GM13976 (cell line): ENCODE results near the gene DHRS11.

ENCODE experiments used
- DNase-seq: peaks from one replicate; pipeline ENCODE4 v3.0.0; 2012; ENCODE audit warnings: low spot score
- in situ Hi-C: fragments of 300-500 bp; cut with MboI; formaldehyde crosslinking; loops from one replicate; pipeline ENCODE4 v1.12.0; 2022; ENCODE audit warnings: low sequenced_read_pairs, mixed read lengths, inconsistent platforms; ENCODE audit not compliant: unreplicated experiment
- TF ChIP-seq, protein P1 (sequence below): IDR thresholded peaks from 2 replicates; pipeline ENCODE4 v1.5.1; 2012; ENCODE audit warnings: borderline replicate concordance, mild to moderate bottlenecking; ENCODE audit not compliant: insufficient read depth; ENCODE audit errors: extremely low read depth, missing control alignments, control extremely low read depth

DHRS11 gene

GRCh38 chr17:36608280-36608679 lies 16.6 kb downstream of the DHRS11 start:
- in situ Hi-C loops, result loop anchor here (25.0 kb wide), 1 partner anchor 629 kb away; no protein-coding TSS in a partner anchor
- TF ChIP-seq, protein P1, sequence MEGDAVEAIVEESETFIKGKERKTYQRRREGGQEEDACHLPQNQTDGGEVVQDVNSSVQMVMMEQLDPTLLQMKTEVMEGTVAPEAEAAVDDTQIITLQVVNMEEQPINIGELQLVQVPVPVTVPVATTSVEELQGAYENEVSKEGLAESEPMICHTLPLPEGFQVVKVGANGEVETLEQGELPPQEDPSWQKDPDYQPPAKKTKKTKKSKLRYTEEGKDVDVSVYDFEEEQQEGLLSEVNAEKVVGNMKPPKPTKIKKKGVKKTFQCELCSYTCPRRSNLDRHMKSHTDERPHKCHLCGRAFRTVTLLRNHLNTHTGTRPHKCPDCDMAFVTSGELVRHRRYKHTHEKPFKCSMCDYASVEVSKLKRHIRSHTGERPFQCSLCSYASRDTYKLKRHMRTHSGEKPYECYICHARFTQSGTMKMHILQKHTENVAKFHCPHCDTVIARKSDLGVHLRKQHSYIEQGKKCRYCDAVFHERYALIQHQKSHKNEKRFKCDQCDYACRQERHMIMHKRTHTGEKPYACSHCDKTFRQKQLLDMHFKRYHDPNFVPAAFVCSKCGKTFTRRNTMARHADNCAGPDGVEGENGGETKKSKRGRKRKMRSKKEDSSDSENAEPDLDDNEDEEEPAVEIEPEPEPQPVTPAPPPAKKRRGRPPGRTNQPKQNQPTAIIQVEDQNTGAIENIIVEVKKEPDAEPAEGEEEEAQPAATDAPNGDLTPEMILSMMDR, result no peak
- DNase-seq, result no peak

DNA sequence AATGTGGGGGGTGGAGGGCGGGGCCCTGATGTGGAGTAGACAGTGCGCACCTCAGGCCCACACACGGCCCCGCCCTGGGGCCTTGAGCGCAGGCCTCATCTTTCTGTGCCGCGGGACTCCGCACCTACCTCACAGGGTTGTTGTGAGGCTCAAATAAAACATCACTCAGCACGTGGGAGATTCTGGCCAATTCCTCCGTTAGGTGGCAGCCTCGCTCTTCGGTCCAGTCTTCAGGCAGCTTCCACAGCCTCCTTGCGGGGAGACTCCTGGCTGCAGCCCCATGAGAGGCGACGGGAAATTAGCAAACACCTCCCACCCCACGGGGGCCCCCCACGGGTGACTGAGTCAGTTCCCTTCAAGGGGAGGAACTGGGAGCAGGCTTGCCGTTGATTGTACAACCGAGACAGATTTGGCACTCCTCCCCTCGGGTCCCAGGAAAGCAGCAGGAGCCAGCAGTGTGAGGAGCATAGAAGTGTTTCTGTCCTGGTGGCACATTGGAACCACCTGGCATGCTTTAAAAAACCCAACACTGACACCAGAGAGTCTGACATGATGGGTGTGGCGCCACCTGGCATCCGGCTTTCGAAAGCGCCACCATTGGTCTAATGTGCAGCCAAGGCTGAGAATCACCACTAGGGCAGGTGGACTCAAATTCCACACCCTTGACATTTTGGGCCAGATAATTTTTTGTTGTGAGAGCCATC lies 17.3 kb downstream of the DHRS11 start:
- TF ChIP-seq, protein P1, result no peak
- DNase-seq, result no peak
- in situ Hi-C loops, result loop anchor here (25.0 kb wide), 1 partner anchor 628 kb away; no protein-coding TSS in a partner anchor

DNA sequence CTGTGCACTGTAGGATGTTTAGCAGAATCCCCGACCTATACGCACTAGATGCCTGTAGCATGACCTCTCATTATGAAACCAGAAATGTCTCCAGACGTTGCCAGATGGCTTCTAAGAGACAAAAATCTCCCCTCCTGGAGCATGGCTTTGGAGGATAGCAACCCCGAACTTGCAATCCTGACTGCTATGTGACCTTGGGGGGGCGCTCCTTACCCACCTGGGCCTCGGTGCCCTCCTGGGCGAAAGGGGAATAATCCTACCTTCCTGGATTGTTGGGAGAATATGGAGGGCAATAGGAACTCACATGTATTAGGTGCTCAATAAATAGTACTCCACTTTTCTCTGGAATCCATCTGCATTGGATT lies 17.8 kb downstream of the DHRS11 start:
- no peak for DNase-seq
- in situ Hi-C loops, result loop anchor here (25.0 kb wide), 1 partner anchor 628 kb away; no protein-coding TSS in a partner anchor

GRCh38 chr17:36610474-36610873 lies 18.8 kb downstream of the DHRS11 start:
- DNase-seq, result no peak
- TF ChIP-seq, protein P1, result no peak
- in situ Hi-C loops, result loop anchor here (25.0 kb wide), 1 partner anchor 627 kb away; no protein-coding TSS in a partner anchor

More for the DNA sequence above, 17.8 kb downstream of the DHRS11 start:
- TF ChIP-seq, protein P1, result no peak

DNA sequence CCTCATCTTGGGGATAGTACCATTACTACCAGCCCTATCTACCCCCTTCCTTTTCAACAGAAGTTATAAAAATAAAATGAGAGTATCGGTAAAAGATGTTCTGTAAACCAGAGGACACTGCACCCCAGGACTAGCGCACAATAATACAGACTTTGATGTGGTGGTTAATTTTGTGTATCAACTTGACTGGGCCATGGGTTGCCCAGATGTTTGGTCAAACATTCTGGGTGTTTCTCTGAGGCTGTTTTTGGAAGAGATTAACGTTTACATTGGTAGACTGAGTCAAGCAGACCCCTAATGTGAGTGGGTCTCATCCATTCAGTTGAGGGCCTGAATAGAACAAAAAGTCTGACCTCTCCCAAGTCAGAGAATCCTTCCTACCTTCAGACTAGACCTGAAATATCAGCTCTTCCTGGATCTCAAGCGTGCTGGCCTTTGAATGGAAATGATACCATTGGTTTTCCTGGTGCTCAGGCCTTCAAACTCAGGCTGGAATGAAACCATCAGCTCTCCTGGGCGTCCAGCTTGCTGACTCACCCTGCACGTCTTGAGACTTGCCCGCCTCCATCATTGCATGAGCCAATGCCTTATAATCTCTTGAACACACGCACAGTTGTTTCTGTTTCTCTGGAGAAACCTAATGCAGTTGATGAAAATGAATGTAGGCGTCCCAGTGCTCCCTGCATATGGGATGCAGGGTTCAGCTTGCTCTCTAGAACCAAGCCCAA lies 19.8 kb downstream of the DHRS11 start:
- in situ Hi-C loops, result loop anchor here (25.0 kb wide), 1 partner anchor 626 kb away; no protein-coding TSS in a partner anchor
- DNase-seq, result no peak
- TF ChIP-seq, protein P1, result no peak

- in situ Hi-C loops, result loop anchor here (25.0 kb wide), 1 partner anchor 625 kb away; no protein-coding TSS in a partner anchor
- TF ChIP-seq, protein P1, result no peak
- no peak for DNase-seq
Observed at GRCh38 chr17:36612323-36612722, 20.6 kb downstream of the DHRS11 start.
